Right lung (tissue), 5 donors: ENCODE data around the gene LRRC8B. TPM values are rescaled to one million over a fixed set of nuclear protein-coding genes. Genes with fewer than 3 reads are reported as not detected.
"Not testable (repeated sequence)": the region's sequence is repeated elsewhere in the genome, so short reads cannot be mapped to it uniquely, and the experiment has no call there.

Experiments
- DNase-seq, 2 donors: peaks; one replicate each; pipeline ENCODE4 v3.0.0-alpha.2; 2013
- polyA plus RNA-seq, 5 donors: library from polyadenylated mRNA; unstranded; fragments of 120-200 nt; gene quantifications; one replicate each; pipeline versions ENCODE4 v1.2.1 to v1.2.3, GENCODE V29; 2013; ENCODE audit warnings: inconsistent platforms in 1 of 5, low replicate concordance in 1 of 5; ENCODE audit not compliant: insufficient read length in 5 of 5, insufficient read depth in 1 of 5

Gene LRRC8B
- polyA plus RNA-seq, 5 donors = 6.5 to 11.6 (median 9.9) TPM

- peak in 1 of 2 donors; percentile 57 for DNase-seq
Observed at GRCh38 chr1:89523572-89524368, 859 bp upstream of the LRRC8B start.

GRCh38 chr1:89525169-89525855, 683 bp downstream of the LRRC8B start:
- DNase-seq = peak in 1 of 2 donors; percentile 46

DNA sequence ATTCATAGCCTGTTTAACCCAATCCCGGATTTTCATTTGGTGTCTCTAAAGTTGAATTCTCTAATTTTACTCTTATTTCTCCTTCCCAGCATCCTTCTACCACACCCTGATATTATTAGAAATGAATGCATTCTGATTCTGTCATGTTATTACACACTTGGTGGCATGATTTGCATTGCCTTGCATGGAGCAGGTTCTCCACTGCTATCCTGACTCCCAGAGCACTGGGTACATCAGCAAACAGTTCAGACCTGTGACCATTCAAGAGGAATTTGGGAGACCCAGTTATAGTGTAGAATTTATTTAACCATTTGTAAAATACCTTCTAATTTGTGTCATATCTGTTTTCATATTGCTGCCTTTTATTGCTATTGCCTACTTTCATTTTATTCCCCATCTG, 2.6 kb downstream of the LRRC8B start:
- DNase-seq = no peak

GRCh38 chr1:89527750-89528381, 3.2 kb downstream of the LRRC8B start:
- DNase-seq = no peak

GRCh38 chr1:89528382-89528780, 3.8 kb downstream of the LRRC8B start:
- no peak for DNase-seq

DNA sequence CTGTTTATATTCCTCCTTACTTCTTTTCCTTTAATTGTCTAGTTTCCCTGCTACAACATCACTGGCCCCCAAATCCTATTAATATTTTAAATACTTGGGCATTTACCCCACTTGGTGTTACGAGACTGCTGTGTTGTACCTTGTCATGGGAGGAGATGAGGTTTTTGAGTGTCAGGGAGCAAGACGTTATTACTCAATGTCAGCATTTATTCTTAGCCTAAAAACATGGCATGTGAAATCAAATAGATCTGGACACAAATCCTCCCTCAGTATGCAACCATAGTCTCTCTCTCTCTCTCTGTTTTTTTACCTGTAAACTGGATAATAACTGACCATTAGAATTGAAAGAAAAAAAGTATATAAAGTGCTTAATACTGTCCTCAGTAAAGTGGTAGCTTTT, 4.6 kb downstream of the LRRC8B start:
- no peak for DNase-seq

GRCh38 chr1:89530444-89531089, 5.9 kb downstream of the LRRC8B start:
- no peak for DNase-seq

DNA sequence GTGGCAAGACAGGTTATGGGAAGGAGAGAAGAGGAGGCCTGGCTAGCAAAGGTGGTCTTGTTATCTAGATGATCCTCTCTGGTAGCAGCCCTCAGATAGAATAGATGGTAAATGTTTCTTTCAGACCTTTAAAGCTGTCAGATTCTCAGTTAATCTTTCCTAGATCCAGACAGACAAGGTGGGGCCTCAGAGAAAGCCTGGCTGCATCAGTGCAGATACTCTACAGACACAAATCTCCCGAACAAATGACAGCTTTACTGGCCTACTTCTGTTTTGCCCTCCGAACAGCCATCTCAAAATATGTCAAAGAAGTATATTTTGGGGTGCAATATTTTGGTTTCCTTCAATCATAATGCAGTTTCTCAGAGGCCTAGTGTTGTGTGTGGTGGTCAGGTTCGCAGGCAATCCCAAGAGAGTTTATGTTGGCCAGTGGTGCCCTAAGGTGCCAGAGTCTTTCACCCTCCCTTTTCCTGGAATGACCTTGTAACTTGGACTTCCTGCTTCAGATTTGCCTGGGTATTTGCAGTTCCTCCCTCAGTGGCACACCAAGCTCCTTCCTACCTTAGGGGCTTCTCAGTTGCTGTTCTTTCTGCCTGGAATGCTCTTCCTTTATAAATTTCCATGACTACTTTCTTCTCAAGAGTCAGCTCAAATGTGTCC, 7.0 kb downstream of the LRRC8B start:
- no peak for DNase-seq

GRCh38 chr1:89532228-89532627, 7.6 kb downstream of the LRRC8B start:
- no peak for DNase-seq

GRCh38 chr1:89532866-89533265, 8.2 kb downstream of the LRRC8B start:
- no peak for DNase-seq

DNA sequence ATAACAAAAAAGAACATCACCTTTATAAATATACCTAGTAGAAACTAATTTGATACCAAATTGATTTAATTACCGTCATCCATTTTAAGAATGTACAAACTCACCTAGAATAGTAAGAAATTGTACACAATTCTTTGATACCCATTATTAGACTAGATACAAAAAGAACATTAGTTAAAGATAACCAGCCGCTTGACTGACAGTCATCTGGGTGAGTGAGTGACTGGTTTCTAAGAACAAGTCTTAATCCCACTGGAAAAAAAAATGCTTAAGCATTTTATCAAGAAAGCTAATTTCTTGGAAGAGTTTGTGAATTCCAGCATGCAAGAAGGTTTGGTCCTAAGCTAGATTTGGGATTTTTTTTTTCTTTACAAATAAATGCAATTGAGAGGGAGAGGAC, 10.9 kb downstream of the LRRC8B start:
- DNase-seq = no peak

GRCh38 chr1:89536555-89537341, 12.1 kb downstream of the LRRC8B start:
- no peak for DNase-seq

GRCh38 chr1:89538361-89538760, 13.7 kb downstream of the LRRC8B start:
- DNase-seq = no peak

GRCh38 chr1:89539128-89539527, 14.5 kb downstream of the LRRC8B start:
- no peak for DNase-seq

GRCh38 chr1:89540406-89540970, 15.9 kb downstream of the LRRC8B start:
- DNase-seq = no peak

- DNase-seq = no peak
Observed at GRCh38 chr1:89542345-89542744, 17.7 kb downstream of the LRRC8B start.

- not testable (repeated sequence) for DNase-seq
Observed at GRCh38 chr1:89543632-89544031, 19.0 kb downstream of the LRRC8B start.

DNA sequence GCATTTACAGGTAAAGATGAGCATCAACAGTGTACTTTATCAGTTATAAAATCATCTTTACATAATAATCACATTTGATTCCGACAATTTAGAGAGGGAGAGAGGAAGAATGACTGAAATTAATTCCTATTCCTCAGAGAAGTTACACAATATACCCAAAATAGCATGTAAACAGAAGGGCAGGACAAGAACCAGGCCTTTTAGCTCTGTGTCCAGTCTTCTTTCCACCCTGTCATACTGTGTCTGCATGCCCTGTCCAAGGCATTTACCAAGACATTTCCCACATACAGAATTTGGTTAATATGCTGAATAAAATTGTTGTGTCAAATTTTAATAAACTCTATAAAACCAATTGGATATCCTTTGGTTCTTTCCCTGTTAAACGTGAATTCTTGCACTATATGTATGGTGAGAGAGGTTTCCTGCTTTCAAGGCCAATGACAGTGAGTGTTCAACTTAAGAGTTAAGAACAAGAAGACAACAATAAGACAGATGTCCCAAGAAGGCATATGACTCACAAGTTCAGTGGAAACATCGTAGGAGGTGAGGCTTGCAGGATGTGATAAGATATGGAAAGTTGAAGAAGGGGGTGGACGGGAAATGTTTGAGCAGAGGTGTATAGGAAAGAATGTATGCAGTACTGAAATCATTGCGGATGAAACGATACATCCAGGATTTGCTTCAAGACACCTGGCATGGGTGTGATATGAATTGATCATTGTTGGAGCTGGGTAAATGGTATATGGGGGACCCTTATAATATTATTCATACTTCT, 20.8 kb downstream of the LRRC8B start:
- DNase-seq = no peak

- DNase-seq = no peak
Observed at GRCh38 chr1:89546082-89546889, 21.7 kb downstream of the LRRC8B start.
